ENCODE results near the gene SLC15A3. TPM values are rescaled to one million over a fixed set of nuclear protein-coding genes. Genes with fewer than 3 reads are reported as not detected.
"Not testable (repeated sequence)": the region's sequence is repeated elsewhere in the genome, so short reads cannot be mapped to it uniquely, and the experiment has no call there.

The SLC15A3 gene
- polyA plus RNA-seq, 1 of the 3 experiments (the other 2 are of a cell fraction), result not detected

DNA sequence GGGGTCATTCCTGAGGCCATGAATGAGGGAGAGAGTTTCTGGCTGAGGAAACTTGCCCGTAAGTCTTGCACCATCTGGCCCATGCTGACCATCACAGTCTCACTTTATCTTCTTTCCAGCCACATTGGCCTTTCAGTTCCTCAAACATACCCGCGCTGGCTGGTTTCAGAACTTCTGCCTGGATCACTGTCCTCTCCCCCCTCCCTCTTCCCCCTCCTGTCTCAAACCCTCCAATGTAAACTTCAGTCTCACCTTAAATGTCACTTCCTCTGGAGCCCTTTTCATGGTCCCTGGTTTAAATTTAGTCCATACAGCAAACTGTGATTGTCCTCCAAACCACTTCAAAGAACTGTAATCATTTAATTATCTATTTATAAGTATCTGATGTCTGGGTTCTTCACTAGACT lies 41.7 kb downstream of the SLC15A3 start:
- Histone ChIP-seq H3K9me2 (no peaks in the 10 kb centered on the region), H3K4me2 (no peak overlapping the region), H3K27ac (ENCODE audit: low read depth in 2 of 2, low read length in 1 of 2) (no peak overlapping the region), H3K27me3 (ENCODE audit: insufficient read depth) (no peaks in the 10 kb centered on the region; the same call in 1 of the 2 replicates), H3K79me2 (ENCODE audit: insufficient read depth) (peaks cover 14% of the 10 kb centered on the region), H3K36me3 (replicated peaks in 1 of 2; ENCODE audit: control insufficient read depth in 1 of 2, insufficient read depth in 2 of 2, low read length in 1 of 2) (no peaks in the 10 kb centered on the region), H4K20me1 (ENCODE audit: insufficient read depth) (no peaks in the 10 kb centered on the region), H3K4me1 (ENCODE audit: control insufficient read depth in 1 of 2, insufficient read depth in 2 of 2, low read depth in 1 of 2, low read length in 1 of 2) (peaks cover 2 to 14% of the 10 kb centered on the region in 2 experiments; a peak in 2 of 4 replicates), H3K9me3 (no peaks in the 10 kb centered on the region), H3F3A (replicated peaks; ENCODE audit: insufficient read depth) (no peaks in the 10 kb centered on the region), H2AFZ (ENCODE audit: low read depth) (no peak overlapping the region), H3K9ac (no peak overlapping the region), H3K4me3 (ENCODE audit: low read depth in 2 of 2, low read length in 1 of 2) (no peak overlapping the region)
- TF ChIP-seq, protein P1, sequence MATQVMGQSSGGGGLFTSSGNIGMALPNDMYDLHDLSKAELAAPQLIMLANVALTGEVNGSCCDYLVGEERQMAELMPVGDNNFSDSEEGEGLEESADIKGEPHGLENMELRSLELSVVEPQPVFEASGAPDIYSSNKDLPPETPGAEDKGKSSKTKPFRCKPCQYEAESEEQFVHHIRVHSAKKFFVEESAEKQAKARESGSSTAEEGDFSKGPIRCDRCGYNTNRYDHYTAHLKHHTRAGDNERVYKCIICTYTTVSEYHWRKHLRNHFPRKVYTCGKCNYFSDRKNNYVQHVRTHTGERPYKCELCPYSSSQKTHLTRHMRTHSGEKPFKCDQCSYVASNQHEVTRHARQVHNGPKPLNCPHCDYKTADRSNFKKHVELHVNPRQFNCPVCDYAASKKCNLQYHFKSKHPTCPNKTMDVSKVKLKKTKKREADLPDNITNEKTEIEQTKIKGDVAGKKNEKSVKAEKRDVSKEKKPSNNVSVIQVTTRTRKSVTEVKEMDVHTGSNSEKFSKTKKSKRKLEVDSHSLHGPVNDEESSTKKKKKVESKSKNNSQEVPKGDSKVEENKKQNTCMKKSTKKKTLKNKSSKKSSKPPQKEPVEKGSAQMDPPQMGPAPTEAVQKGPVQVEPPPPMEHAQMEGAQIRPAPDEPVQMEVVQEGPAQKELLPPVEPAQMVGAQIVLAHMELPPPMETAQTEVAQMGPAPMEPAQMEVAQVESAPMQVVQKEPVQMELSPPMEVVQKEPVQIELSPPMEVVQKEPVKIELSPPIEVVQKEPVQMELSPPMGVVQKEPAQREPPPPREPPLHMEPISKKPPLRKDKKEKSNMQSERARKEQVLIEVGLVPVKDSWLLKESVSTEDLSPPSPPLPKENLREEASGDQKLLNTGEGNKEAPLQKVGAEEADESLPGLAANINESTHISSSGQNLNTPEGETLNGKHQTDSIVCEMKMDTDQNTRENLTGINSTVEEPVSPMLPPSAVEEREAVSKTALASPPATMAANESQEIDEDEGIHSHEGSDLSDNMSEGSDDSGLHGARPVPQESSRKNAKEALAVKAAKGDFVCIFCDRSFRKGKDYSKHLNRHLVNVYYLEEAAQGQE (IDR thresholded peaks at IDR 0.05; ENCODE audit: low read depth, low read length), result no peak
- TF ChIP-seq EZH2phosphoT487 (IDR thresholded peaks at IDR 0.05; ENCODE audit: borderline replicate concordance, low read depth) (no peak), SIN3A (IDR thresholded peaks at IDR 0.05; ENCODE audit: borderline replicate concordance, low read depth, low read length) (no peak), RFX5 (IDR thresholded peaks at IDR 0.05; ENCODE audit: low read length) (no peak), YY1 (IDR thresholded peaks at IDR 0.05; ENCODE audit: low read depth) (no peak), GATA2 (CRISPR knock-in tag; IDR thresholded peaks at IDR 0.05) (no peak), JUND (IDR thresholded peaks at IDR 0.05) (no peak), SMC3 (IDR thresholded peaks at IDR 0.05; ENCODE audit: low read depth, low read length) (no peak), ELF1 (IDR thresholded peaks at IDR 0.05) (no peak), MEF2A (IDR thresholded peaks at IDR 0.05; ENCODE audit: borderline replicate concordance, low read depth) (no peak), TEAD4 (IDR thresholded peaks at IDR 0.05; ENCODE audit: borderline replicate concordance, insufficient read depth) (no peak), FOXM1 (IDR thresholded peaks at IDR 0.05; ENCODE audit: low read depth) (no peak), RAD21 (IDR thresholded peaks at IDR 0.05; ENCODE audit: low read length) (no peak), TCF12 (IDR thresholded peaks at IDR 0.05) (no peak), FOXJ3 (CRISPR knock-in tag; IDR thresholded peaks at IDR 0.05) (no peak), MXI1 (IDR thresholded peaks at IDR 0.05; ENCODE audit: low read depth, low read length) (no peak)
- TF ChIP-seq, protein P2, sequence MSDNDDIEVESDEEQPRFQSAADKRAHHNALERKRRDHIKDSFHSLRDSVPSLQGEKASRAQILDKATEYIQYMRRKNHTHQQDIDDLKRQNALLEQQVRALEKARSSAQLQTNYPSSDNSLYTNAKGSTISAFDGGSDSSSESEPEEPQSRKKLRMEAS (IDR thresholded peaks at IDR 0.05; ENCODE audit: low read depth), result no peak
- TF ChIP-seq, protein P3, sequence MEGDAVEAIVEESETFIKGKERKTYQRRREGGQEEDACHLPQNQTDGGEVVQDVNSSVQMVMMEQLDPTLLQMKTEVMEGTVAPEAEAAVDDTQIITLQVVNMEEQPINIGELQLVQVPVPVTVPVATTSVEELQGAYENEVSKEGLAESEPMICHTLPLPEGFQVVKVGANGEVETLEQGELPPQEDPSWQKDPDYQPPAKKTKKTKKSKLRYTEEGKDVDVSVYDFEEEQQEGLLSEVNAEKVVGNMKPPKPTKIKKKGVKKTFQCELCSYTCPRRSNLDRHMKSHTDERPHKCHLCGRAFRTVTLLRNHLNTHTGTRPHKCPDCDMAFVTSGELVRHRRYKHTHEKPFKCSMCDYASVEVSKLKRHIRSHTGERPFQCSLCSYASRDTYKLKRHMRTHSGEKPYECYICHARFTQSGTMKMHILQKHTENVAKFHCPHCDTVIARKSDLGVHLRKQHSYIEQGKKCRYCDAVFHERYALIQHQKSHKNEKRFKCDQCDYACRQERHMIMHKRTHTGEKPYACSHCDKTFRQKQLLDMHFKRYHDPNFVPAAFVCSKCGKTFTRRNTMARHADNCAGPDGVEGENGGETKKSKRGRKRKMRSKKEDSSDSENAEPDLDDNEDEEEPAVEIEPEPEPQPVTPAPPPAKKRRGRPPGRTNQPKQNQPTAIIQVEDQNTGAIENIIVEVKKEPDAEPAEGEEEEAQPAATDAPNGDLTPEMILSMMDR (IDR thresholded peaks at IDR 0.05), result no peak
- TF ChIP-seq, protein P4, sequence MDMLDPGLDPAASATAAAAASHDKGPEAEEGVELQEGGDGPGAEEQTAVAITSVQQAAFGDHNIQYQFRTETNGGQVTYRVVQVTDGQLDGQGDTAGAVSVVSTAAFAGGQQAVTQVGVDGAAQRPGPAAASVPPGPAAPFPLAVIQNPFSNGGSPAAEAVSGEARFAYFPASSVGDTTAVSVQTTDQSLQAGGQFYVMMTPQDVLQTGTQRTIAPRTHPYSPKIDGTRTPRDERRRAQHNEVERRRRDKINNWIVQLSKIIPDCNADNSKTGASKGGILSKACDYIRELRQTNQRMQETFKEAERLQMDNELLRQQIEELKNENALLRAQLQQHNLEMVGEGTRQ (IDR thresholded peaks at IDR 0.05; ENCODE audit: borderline replicate concordance, low read depth, low read length), result no peak
- TF ChIP-seq, protein P5, sequence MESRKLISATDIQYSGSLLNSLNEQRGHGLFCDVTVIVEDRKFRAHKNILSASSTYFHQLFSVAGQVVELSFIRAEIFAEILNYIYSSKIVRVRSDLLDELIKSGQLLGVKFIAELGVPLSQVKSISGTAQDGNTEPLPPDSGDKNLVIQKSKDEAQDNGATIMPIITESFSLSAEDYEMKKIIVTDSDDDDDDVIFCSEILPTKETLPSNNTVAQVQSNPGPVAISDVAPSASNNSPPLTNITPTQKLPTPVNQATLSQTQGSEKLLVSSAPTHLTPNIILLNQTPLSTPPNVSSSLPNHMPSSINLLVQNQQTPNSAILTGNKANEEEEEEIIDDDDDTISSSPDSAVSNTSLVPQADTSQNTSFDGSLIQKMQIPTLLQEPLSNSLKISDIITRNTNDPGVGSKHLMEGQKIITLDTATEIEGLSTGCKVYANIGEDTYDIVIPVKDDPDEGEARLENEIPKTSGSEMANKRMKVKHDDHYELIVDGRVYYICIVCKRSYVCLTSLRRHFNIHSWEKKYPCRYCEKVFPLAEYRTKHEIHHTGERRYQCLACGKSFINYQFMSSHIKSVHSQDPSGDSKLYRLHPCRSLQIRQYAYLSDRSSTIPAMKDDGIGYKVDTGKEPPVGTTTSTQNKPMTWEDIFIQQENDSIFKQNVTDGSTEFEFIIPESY (IDR thresholded peaks at IDR 0.05; ENCODE audit: borderline replicate concordance, low read depth), result no peak
- 52% methylated on average over 3 of the region's 3 CpGs for WGBS (ENCODE audit: low lambda C conversion rate)
- ChIA-PET CTCF (no interaction called here), POLR2A (no interaction called here)
- no peak for DNase-seq

DNA sequence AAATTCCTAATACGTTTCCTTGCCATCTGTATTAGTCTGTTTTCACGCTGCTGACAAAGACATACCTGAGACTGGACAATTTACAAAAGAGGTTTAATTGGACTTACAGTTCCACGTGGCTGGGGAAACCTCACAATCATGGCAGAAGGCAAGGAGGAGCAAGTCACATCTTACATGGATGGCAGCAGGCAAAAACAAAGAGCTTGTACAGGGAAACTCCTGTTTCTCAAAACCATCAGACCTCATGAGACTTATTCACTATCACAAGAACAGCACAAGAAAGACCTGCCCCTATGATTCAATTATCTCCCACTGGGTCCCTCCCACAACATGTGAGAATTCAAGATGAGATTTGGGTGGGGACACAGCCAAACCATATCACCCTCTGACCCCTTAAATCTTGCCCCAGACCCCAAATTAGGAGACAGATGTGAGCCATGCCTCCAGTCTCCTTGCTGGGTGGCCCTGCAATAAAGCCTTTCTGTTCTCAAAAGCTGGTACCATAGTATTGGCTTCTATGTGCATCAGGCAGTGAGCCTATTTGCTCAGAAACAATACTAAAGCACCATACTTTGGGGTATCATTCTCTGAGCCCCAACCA lies 42.2 kb downstream of the SLC15A3 start:
- H3K4me2 ChIP-seq; H3K9me3 ChIP-seq; H3K36me3 ChIP-seq (replicated peaks in 1 of 2; ENCODE audit: control insufficient read depth in 1 of 2, insufficient read depth in 2 of 2, low read length in 1 of 2); POLR2A ChIA-PET; H3K9ac ChIP-seq; H3K9me2 ChIP-seq; H3K27ac ChIP-seq (ENCODE audit: low read depth in 2 of 2, low read length in 1 of 2); H4K20me1 ChIP-seq (ENCODE audit: insufficient read depth); H3F3A ChIP-seq (replicated peaks; ENCODE audit: insufficient read depth); H3K4me3 ChIP-seq (ENCODE audit: low read depth in 2 of 2, low read length in 1 of 2); CTCF ChIA-PET; H2AFZ ChIP-seq (ENCODE audit: low read depth); H3K27me3 ChIP-seq (ENCODE audit: insufficient read depth); DNase-seq: not testable (repeated sequence)
- 4% methylated on average over 3 of the region's 3 CpGs for WGBS (ENCODE audit: low lambda C conversion rate)
- Histone ChIP-seq H3K4me1 (ENCODE audit: control insufficient read depth in 1 of 2, insufficient read depth in 2 of 2, low read depth in 1 of 2, low read length in 1 of 2) (peaks cover 2 to 14% of the 10 kb centered on the region in 2 experiments; a peak in 2 of 4 replicates), H3K79me2 (ENCODE audit: insufficient read depth) (peaks cover 14% of the 10 kb centered on the region)

Measured in SK-N-SH (cell line).